Adrenal gland (tissue), 12 donors: ENCODE measurements around the gene TEX264. TPM values are rescaled to one million over a fixed set of nuclear protein-coding genes. Genes with fewer than 3 reads are reported as not detected.

ENCODE experiments used
- DNase-seq, 7 donors: peaks; one replicate each; pipeline ENCODE4 v3.0.0-alpha.2; 2019 to 2020
- H3K27ac ChIP-seq, 5 donors: fragments of 200-600 bp; sonication (generic) in 4 of 5; 1 replicate in 3 of 5; 2 replicates in 2 of 5; pipeline versions ENCODE4 v1.5.1 to v1.8.0; 2016 to 2020; ENCODE audit warnings: mild to moderate bottlenecking in 1 of 5
- H3K27me3 ChIP-seq: fragments of 200-600 bp; 2 replicates; pipeline ENCODE4 v1.8.0; 2021
- H3K36me3 ChIP-seq, 2 donors: fragments of 200-600 bp; replicated peaks in 1 of 2; 1 replicate in 1 of 2; 2 replicates in 1 of 2; pipeline versions ENCODE4 v1.5.1 to v1.8.0; 2018 to 2022
- H3K4me1 ChIP-seq, 2 donors: fragments of 200-600 bp; replicated peaks in 1 of 2; 1 replicate in 1 of 2; 2 replicates in 1 of 2; pipeline versions ENCODE4 v1.5.1 to v1.8.0; 2018 to 2021
- H3K4me3 ChIP-seq, 4 donors: fragments of 200-600 bp; sonication (generic) in 3 of 4; one replicate each; pipeline ENCODE4 v1.5.1; 2016 to 2018
- H3K9me3 ChIP-seq, 3 donors: fragments of 200-600 bp; sonication (generic) in 1 of 3; replicated peaks in 1 of 3; 1 replicate in 2 of 3; 2 replicates in 1 of 3; pipeline versions ENCODE4 v1.5.1 to v1.8.0; 2016 to 2021
- CTCF ChIP-seq, 6 experiments: fragments of 450-650 bp in 4 of 6; fragments of 200-600 bp in 2 of 6; sonication (generic) in 1 of 6; IDR thresholded peaks; 1 replicate in 5 of 6; 2 replicates in 1 of 6; pipeline versions ENCODE4 v1.5.1 to v1.8.0; 2016 to 2021; ENCODE audit warnings: antibody characterized with exemption in 6 of 6, mild to moderate bottlenecking in 2 of 6, moderate library complexity in 1 of 6
- POLR2A ChIP-seq, 2 donors: fragments of 450-650 bp; IDR thresholded peaks; one replicate each; pipeline ENCODE4 v1.6.1; 2017; ENCODE audit warnings: antibody characterized with exemption in 2 of 2, mild to moderate bottlenecking in 2 of 2, moderate library complexity in 1 of 2
- WGBS, 4 donors: extraction: QIAGEN DNeasy Blood & Tissue Kit in 2 of 4; methylation state at CpG; one replicate each; pipeline versions ENCODE4 v1.1.5 to v1.1.7; 2013 to 2017; 5-methylcytosine and 5-hydroxymethylcytosine counted together
- intact Hi-C, 2 donors: fragments of 100-400 bp; cut with DNase I; formaldehyde crosslinking; loops; one replicate each; pipeline versions ENCODE4 v1.14.1 to v1.15.0; 2022 to 2023
- polyA plus RNA-seq, 3 donors: library from polyadenylated mRNA; stranded (reverse); fragments of 200-250 nt in 2 of 3; fragments of 350-450 nt in 1 of 3; fragmentation: Illumina TruSeq in 1 of 3; extraction: RNeasy Lipid Tissue Mini Kit (QIAGEN cat#74804) in 1 of 3; gene quantifications; one replicate each; pipeline ENCODE4 v1.2.3, GENCODE V29; 2013 to 2014
- small RNA-seq, 2 donors: library from RNA; depleted of rRNA; stranded (forward); fragments of <200 nt; gene quantifications; one replicate each; pipeline ENCODE3, GENCODE V24; 2016
- total RNA-seq, 9 donors: library from RNA; depleted of rRNA in 4 of 9; stranded (reverse); fragments of >200 nt in 4 of 9; fragments of 120-200 nt in 1 of 9; fragmentation: NEBNext Ultra II Directional in 1 of 9; extraction: Animal tissue kit (Norgen Biotek cat#: 25700) in 1 of 9; gene quantifications; one replicate each; pipeline versions ENCODE4 v1.1.0 to v1.2.4, GENCODE V29; 2013 to 2023
- donor health status: healthy with polysubstance abuse.
- donor health status: Bipolar disorder and iron deficiency.
- donor health status: DM: yes; HTN: yes; CAD: no.
- donor health status: DM: no; HTN: no; CAD: no.
- donor health status: DM: no; HTN: no; CAD: no.
- donor health status: DM: yes; HTN: yes; CAD: no.

The TEX264 gene
- total and polyA plus RNA-seq, 12 donors: 64.7 to 207 (median 125) TPM

GRCh38 chr3:51750878-51751277 is 79.8 kb downstream of the TEX264 start:
- TF ChIP-seq CTCF (IDR thresholded peaks at IDR 0.05): no peak
- TF ChIP-seq POLR2A (IDR thresholded peaks at IDR 0.05): no peak
- no peaks in the 10 kb centered on the region for H3K27me3 ChIP-seq
- no peak for DNase-seq
- no peaks in the 10 kb centered on the region for H3K4me1 ChIP-seq
- no peaks in the 10 kb centered on the region for H3K9me3 ChIP-seq
- WGBS, 4 donors: 87 to 100% (median 93%) methylated on average over 1 of the region's 1 CpG
- no peak overlapping the region for H3K27ac ChIP-seq
- no peak overlapping the region for H3K4me3 ChIP-seq
- no peaks in the 10 kb centered on the region for H3K36me3 ChIP-seq
- intact Hi-C loops: no loop called here

GRCh38 chr3:51751287-51751686 is 80.2 kb downstream of the TEX264 start:
- Histone ChIP-seq H3K9me3 (no peaks in the 10 kb centered on the region), H3K27me3 (no peaks in the 10 kb centered on the region), H3K27ac (no peak overlapping the region), H3K4me3 (no peak overlapping the region), H3K4me1 (no peaks in the 10 kb centered on the region), H3K36me3 (no peaks in the 10 kb centered on the region)
- intact Hi-C loops: no loop called here
- DNase-seq: no peak
- TF ChIP-seq CTCF (IDR thresholded peaks at IDR 0.05): no peak
- TF ChIP-seq POLR2A (IDR thresholded peaks at IDR 0.05): no peak
- WGBS, 4 donors: 60 to 84% (median 78%) methylated on average over 2 of the region's 2 CpGs

Small RNAs within 50 kb of the gene (small RNA-seq; reads per million reads assigned to genes)
- gene RNA5SP132: 3,268 to 8,506 reads per million in 2 donors

Other genes starting within 250 kb of the TEX264 start
- gene DCAF1, start 171.2 kb upstream of the TEX264 start, total RNA-seq: 10 to 100 TPM; 16.5 to 31.5 (median 22.9) TPM
- gene DCAF1, start 171.2 kb upstream of the TEX264 start, polyA plus RNA-seq: 10 to 100 TPM in 1 of 3 donors, 1 to 10 TPM in 2; 7.3 to 29.9 (median 8.2) TPM
- 10 to 100 TPM; 11.0 to 42.2 (median 19.4) TPM for gene RAD54L2, start 132.5 kb upstream of the TEX264 start, total RNA-seq
- gene RAD54L2, start 132.5 kb upstream of the TEX264 start, polyA plus RNA-seq: 1 to 10 TPM; 5.6 to 9.4 (median 6.3) TPM
- gene GRM2, start 35.8 kb downstream of the TEX264 start, total RNA-seq: under 1 TPM in 7 of 9 donors, not detected in 2; 0.04 to 0.26 (median 0.14) TPM
- gene GRM2, start 35.8 kb downstream of the TEX264 start, polyA plus RNA-seq: under 1 TPM in 2 of 3 donors, not detected in 1; 0.34 to 0.48 TPM
- not detected for gene IQCF6, start 108.0 kb downstream of the TEX264 start, total RNA-seq
- gene IQCF6, start 108.0 kb downstream of the TEX264 start, polyA plus RNA-seq: not detected
- not detected for gene IQCF2, start 190.4 kb downstream of the TEX264 start, total RNA-seq
- not detected for gene IQCF2, start 190.4 kb downstream of the TEX264 start, polyA plus RNA-seq
- not detected for gene IQCF5, start 204.3 kb downstream of the TEX264 start, total RNA-seq
- gene IQCF5, start 204.3 kb downstream of the TEX264 start, polyA plus RNA-seq: not detected
- not detected for gene IQCF1, start 232.1 kb downstream of the TEX264 start, total RNA-seq
- gene IQCF1, start 232.1 kb downstream of the TEX264 start, polyA plus RNA-seq: not detected